Measurements from ENCODE around the gene NCKIPSD.

Gene NCKIPSD

GRCh38 chr3:48652923-48653715, 32.6 kb downstream of the NCKIPSD start:
- DNase-seq (ENCODE audit: low read depth) = no peak
- TF ChIP-seq MYC (IDR thresholded peaks at IDR 0.05; ENCODE audit: low read depth, low read length) (no peak), MAX (IDR thresholded peaks at IDR 0.05; ENCODE audit: low read depth, low read length) (no peak), CTCF (IDR thresholded peaks at IDR 0.05; ENCODE audit: low read depth, low read length) (no peak), POLR2A (IDR thresholded peaks at IDR 0.05; ENCODE audit: extremely low read depth, insufficient read length) (no peak)
- H3K4me3 ChIP-seq (ENCODE audit: low read depth, low read length) = no peak overlapping the region

GRCh38 chr3:48651771-48652170, 33.9 kb downstream of the NCKIPSD start:
- TF ChIP-seq POLR2A (IDR thresholded peaks at IDR 0.05; ENCODE audit: extremely low read depth, insufficient read length) (no peak), MAX (IDR thresholded peaks at IDR 0.05; ENCODE audit: low read depth, low read length) (no peak), MYC (IDR thresholded peaks at IDR 0.05; ENCODE audit: low read depth, low read length) (no peak), CTCF (IDR thresholded peaks at IDR 0.05; ENCODE audit: low read depth, low read length) (no peak)
- no peak overlapping the region for H3K4me3 ChIP-seq (ENCODE audit: low read depth, low read length)
- no peak for DNase-seq (ENCODE audit: low read depth)

GRCh38 chr3:48650723-48651122, 35.0 kb downstream of the NCKIPSD start:
- DNase-seq (ENCODE audit: low read depth) = no peak
- H3K4me3 ChIP-seq (ENCODE audit: low read depth, low read length) = no peak overlapping the region
- TF ChIP-seq POLR2A (IDR thresholded peaks at IDR 0.05; ENCODE audit: extremely low read depth, insufficient read length) (no peak), MAX (IDR thresholded peaks at IDR 0.05; ENCODE audit: low read depth, low read length) (no peak), CTCF (IDR thresholded peaks at IDR 0.05; ENCODE audit: low read depth, low read length) (no peak), MYC (IDR thresholded peaks at IDR 0.05; ENCODE audit: low read depth, low read length) (no peak)

- no peak for DNase-seq (ENCODE audit: low read depth)
- TF ChIP-seq POLR2A (IDR thresholded peaks at IDR 0.05; ENCODE audit: extremely low read depth, insufficient read length) (no peak), MAX (IDR thresholded peaks at IDR 0.05; ENCODE audit: low read depth, low read length) (no peak), CTCF (IDR thresholded peaks at IDR 0.05; ENCODE audit: low read depth, low read length) (no peak), MYC (IDR thresholded peaks at IDR 0.05; ENCODE audit: low read depth, low read length) (no peak)
- no peak overlapping the region for H3K4me3 ChIP-seq (ENCODE audit: low read depth, low read length)
Measured at GRCh38 chr3:48648188-48648850, 37.4 kb downstream of the NCKIPSD start.

- TF ChIP-seq MAX (IDR thresholded peaks at IDR 0.05; ENCODE audit: low read depth, low read length) (no peak), CTCF (IDR thresholded peaks at IDR 0.05; ENCODE audit: low read depth, low read length) (no peak), MYC (IDR thresholded peaks at IDR 0.05; ENCODE audit: low read depth, low read length) (no peak)
- DNase-seq (ENCODE audit: low read depth) = no peak
- no peak overlapping the region for H3K4me3 ChIP-seq (ENCODE audit: low read depth, low read length)
Measured at GRCh38 chr3:48647714-48648113, 38.0 kb downstream of the NCKIPSD start.
